GM12872 (cell line): Measurements from ENCODE around the gene DNAH7.

Experiments used
- TF ChIP-seq, protein P1 (sequence below): IDR thresholded peaks from 3 replicates; pipeline ENCODE4 v1.5.1; 2011; ENCODE audit warnings: low read depth, mild to moderate bottlenecking, low read length, moderate library complexity; ENCODE audit not compliant: insufficient read depth

The DNAH7 gene

DNA sequence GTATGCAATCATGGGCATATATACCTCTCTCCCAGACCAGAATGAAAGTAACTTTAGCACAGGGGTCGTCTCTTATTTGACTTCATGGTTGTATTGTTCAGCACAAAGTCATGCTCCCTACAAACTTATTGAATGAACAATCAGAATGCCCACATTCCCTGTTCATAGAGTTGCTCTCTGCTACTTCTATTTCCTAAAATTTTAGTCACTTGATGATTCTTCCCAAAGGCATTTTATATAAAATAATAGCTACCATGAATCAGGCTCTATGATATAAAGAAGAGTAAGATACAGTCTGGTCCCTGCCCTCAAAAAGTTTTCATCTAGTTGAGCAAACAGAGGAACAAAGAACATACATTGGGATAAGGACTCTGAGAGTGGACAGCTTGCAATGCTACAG is 249.4 kb downstream of the DNAH7 start:
- TF ChIP-seq, protein P1, sequence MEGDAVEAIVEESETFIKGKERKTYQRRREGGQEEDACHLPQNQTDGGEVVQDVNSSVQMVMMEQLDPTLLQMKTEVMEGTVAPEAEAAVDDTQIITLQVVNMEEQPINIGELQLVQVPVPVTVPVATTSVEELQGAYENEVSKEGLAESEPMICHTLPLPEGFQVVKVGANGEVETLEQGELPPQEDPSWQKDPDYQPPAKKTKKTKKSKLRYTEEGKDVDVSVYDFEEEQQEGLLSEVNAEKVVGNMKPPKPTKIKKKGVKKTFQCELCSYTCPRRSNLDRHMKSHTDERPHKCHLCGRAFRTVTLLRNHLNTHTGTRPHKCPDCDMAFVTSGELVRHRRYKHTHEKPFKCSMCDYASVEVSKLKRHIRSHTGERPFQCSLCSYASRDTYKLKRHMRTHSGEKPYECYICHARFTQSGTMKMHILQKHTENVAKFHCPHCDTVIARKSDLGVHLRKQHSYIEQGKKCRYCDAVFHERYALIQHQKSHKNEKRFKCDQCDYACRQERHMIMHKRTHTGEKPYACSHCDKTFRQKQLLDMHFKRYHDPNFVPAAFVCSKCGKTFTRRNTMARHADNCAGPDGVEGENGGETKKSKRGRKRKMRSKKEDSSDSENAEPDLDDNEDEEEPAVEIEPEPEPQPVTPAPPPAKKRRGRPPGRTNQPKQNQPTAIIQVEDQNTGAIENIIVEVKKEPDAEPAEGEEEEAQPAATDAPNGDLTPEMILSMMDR = no peak

DNA sequence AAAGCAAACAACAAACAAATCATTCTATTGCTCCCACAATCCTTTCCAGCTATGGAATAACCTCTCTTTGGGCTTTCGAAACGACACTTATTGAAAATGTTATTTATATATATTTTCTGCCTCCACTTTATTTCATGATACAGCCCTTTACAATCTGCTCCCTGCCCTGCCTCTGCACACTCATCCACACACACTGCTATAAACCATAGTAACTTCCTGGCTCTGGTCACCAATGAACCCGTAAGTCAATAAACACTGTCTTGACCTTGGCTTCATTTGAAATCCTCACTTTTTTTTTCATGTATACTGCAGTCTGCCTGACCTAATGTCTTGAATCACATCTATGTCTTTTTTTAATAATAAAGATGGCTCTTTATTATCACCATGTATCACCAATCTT is 250.1 kb downstream of the DNAH7 start:
- TF ChIP-seq, protein P1 = no peak

DNA sequence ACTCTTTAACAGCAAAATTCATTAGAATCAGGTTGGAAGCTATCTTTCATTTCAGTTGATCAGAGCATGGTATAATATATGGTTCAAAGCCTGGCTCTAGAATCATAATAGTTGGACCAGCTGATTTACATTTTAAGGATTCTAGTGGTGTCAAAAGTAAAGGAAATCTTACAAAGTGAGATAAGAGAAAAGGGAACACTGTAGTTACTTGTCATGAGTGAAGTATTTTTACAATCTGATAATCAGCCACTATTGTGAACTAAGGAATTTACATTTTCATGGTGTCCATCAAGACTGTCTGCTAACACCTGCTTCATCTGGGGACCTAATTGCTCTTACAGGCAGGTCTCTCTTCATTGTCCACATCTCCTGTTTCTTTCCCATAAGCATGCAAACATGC is 250.5 kb downstream of the DNAH7 start:
- TF ChIP-seq, protein P1 = no peak

DNA sequence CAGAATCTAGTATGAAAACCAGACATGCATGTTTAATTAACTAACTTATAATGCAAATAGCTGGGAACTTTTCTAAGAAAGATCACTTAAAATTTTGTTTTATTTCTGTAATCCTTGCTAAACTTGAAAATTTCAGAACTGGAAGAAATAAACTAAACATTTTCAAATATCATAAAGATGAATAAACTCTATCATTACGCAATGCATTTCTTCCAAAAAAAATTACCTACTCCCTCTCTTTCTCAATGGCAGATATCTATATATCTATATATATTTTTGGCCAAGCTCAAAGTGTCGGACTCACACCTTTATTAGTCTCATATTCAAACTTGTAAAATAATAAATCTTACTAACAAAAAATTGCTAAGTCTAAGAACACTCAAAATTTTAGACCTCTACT is 253.6 kb downstream of the DNAH7 start:
- TF ChIP-seq, protein P1 = no peak

DNA sequence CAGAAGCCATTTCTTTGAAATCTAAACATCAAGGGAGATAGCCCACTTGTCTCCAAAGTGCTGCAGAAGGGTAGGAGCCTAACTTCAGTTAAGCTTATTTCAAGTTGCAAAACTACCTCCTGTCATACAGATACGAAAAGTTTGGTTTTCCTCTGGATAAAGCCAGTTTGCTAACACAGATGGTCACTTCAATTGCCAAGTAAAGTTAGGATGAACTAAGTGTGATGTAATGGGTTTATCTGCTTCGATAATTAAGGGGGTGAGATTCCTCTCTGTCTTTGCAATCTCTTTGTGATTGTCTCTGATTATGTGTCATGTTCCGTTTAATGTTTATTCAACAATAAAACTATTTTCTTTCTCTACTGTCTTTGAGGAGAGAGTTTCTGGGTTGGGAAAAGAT is 255.2 kb downstream of the DNAH7 start:
- TF ChIP-seq, protein P1 = no peak

DNA sequence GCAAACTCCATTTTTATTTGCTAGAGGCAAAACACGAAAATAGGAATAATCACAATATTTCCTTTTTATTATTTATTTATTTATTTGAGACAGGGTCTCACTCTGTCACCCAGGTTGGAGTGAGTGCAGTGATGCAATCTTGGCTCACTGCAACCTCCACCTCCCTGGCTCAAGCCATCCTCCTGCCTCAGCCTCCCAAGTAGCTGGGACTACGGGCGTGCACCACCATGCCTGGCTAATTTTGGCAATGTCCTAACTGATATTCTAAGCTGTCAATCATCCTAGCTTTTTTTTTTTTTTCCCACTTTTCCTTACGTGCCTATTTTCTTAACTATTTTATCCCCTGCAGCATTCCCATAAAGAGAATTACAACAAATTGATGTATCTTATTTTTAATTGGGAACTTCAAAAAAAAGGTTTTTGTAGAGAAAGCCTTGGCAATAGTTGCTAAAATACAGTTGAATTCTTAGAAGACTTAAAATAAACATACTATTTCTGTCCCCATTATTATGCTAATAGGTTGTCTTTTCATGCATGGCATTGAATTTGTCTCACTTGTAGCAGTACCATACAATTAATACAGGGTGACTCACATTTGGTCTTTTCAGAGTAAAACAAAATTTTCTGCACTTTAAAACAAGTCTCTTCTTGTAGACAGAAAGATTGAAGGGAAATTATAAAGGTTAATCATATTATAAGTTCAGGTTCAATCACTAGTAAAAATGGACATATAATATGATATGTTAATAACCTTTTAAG is 258.1 kb downstream of the DNAH7 start:
- TF ChIP-seq, protein P1 = no peak

DNA sequence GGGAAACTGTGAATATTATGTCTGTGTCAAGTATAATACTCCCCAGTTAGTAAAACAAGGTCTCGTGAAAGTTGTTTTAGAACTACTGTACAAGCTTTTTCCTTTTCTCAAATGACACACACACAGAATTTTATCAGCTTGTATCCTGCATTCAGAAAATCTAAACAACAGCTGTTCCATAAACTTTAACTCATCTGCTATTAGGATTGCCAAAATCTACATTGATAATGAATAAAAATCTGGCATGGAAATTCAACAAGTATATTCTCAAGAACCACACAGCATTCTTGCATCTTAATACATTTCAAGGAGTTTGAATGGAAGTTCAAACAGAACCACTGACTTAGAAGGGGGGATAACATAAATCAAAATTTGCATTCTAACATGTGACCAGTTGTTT is 260.4 kb downstream of the DNAH7 start:
- TF ChIP-seq, protein P1 = no peak
